Muscle layer of colon (tissue), 2 donors: ENCODE data around the gene TTC9C.
"Not testable (repeated sequence)": the region's sequence is repeated elsewhere in the genome, so short reads cannot be mapped to it uniquely, and the experiment has no call there.

Experiments used
- H3K27ac ChIP-seq: one replicate; pipeline ENCODE4 v1.7.0; 2013; ENCODE audit warnings: low read depth, mild to moderate bottlenecking, low read length, moderate library complexity
- H3K27me3 ChIP-seq, 2 donors: one replicate each; pipeline ENCODE4 v1.7.0; 2013; ENCODE audit warnings: low read length in 2 of 2, mild to moderate bottlenecking in 2 of 2; ENCODE audit not compliant: insufficient read depth in 2 of 2, control insufficient read depth in 1 of 2
- H3K36me3 ChIP-seq: one replicate; pipeline ENCODE4 v1.7.0; 2013; ENCODE audit warnings: mild to moderate bottlenecking, low read length; ENCODE audit not compliant: insufficient read depth
- H3K4me1 ChIP-seq: one replicate; pipeline ENCODE4 v1.7.0; 2013; ENCODE audit warnings: mild to moderate bottlenecking, low read length; ENCODE audit not compliant: insufficient read depth
- H3K4me3 ChIP-seq, 2 donors: one replicate each; pipeline ENCODE4 v1.7.0; 2013; ENCODE audit warnings: low read length in 2 of 2, low read depth in 1 of 2, mild to moderate bottlenecking in 1 of 2, moderate library complexity in 1 of 2
- H3K9ac ChIP-seq: one replicate; pipeline ENCODE4 v1.7.0; 2013; ENCODE audit warnings: low read length
- H3K9me3 ChIP-seq: one replicate; pipeline ENCODE4 v1.7.0; 2013; ENCODE audit warnings: mild to moderate bottlenecking, low read length
- donor health status: abdominal sarcoma.
- donor health status: Adenocarcinoma of cecum.

Gene TTC9C

GRCh38 chr11:62702246-62702645 is 26.0 kb upstream of the TTC9C start:
- Histone ChIP-seq H3K27ac (no peak overlapping the region), H3K27me3 (no peaks in the 10 kb centered on the region), H3K4me3 (no peak overlapping the region), H3K36me3 (no peaks in the 10 kb centered on the region), H3K9ac (no peak overlapping the region), H3K4me1 (peaks cover 18% of the 10 kb centered on the region), H3K9me3 (no peaks in the 10 kb centered on the region)

- H3K27me3 ChIP-seq, H3K27ac ChIP-seq, H3K36me3 ChIP-seq, H3K4me3 ChIP-seq, H3K9ac ChIP-seq, H3K9me3 ChIP-seq: not testable (repeated sequence)
- H3K4me1 ChIP-seq: peaks cover 27% of the 10 kb centered on the region
Measured at GRCh38 chr11:62703921-62704320, 24.4 kb upstream of the TTC9C start.

GRCh38 chr11:62705413-62705812 is 22.9 kb upstream of the TTC9C start:
- Histone ChIP-seq H3K9me3 (no peaks in the 10 kb centered on the region), H3K9ac (peak overlapping the region; percentile 92), H3K27ac (peak overlapping the region; percentile 94), H3K36me3 (no peaks in the 10 kb centered on the region), H3K27me3 (no peaks in the 10 kb centered on the region), H3K4me1 (peaks cover 36% of the 10 kb centered on the region), H3K4me3 (peak overlapping the region; percentile 43 to 88)

- H3K9ac ChIP-seq: peak overlapping the region; percentile 92
- peaks cover 1% of the 10 kb centered on the region for H3K36me3 ChIP-seq
- no peaks in the 10 kb centered on the region for H3K27me3 ChIP-seq
- H3K9me3 ChIP-seq: no peaks in the 10 kb centered on the region
- peak overlapping the region; percentile 43 to 88 for H3K4me3 ChIP-seq
- H3K27ac ChIP-seq: peak overlapping the region; percentile 94
- H3K4me1 ChIP-seq: peaks cover 37% of the 10 kb centered on the region
Measured at GRCh38 chr11:62705880-62706849, 22.1 kb upstream of the TTC9C start.

GRCh38 chr11:62706850-62707247 is 21.4 kb upstream of the TTC9C start:
- peak overlapping the region; percentile 14 for H3K9ac ChIP-seq
- H3K4me3 ChIP-seq: peak overlapping the region; percentile 43 to 88
- peaks cover 6% of the 10 kb centered on the region for H3K36me3 ChIP-seq
- H3K27me3 ChIP-seq: no peaks in the 10 kb centered on the region
- no peaks in the 10 kb centered on the region for H3K9me3 ChIP-seq
- H3K4me1 ChIP-seq: peaks cover 37% of the 10 kb centered on the region
- H3K27ac ChIP-seq: peak overlapping the region; percentile 86

- Histone ChIP-seq H3K9me3 (no peaks in the 10 kb centered on the region), H3K36me3 (peaks cover 9% of the 10 kb centered on the region), H3K27me3 (no peaks in the 10 kb centered on the region), H3K4me3 (peak within 1 kb of the TSS; percentile 51 to 90), H3K9ac (peak within 1 kb of the TSS; percentile 14), H3K4me1 (peaks cover 37% of the 10 kb centered on the region), H3K27ac (peak within 1 kb of the TSS; percentile 90)
Measured at GRCh38 chr11:62707277-62707861, 20.9 kb upstream of the TTC9C start, which contains the start of the genes BSCL2 and GNG3. TSS of gene BSCL2 (minus strand) at chr11:62707424. CDS start at chr11:62707195, 229 bp downstream. TSS of gene GNG3 (plus strand) at chr11:62707676. CDS start at chr11:62708296, 620 bp downstream.

- H3K27me3 ChIP-seq: no peaks in the 10 kb centered on the region
- peak overlapping the region; percentile 51 to 90 for H3K4me3 ChIP-seq
- H3K9me3 ChIP-seq: no peaks in the 10 kb centered on the region
- peaks cover 17% of the 10 kb centered on the region for H3K36me3 ChIP-seq
- peaks cover 37% of the 10 kb centered on the region for H3K4me1 ChIP-seq
- H3K9ac ChIP-seq: no peak overlapping the region
- peak overlapping the region; percentile 90 for H3K27ac ChIP-seq
Measured at GRCh38 chr11:62708392-62708791, 19.9 kb upstream of the TTC9C start.

- no peaks in the 10 kb centered on the region for H3K9me3 ChIP-seq
- H3K27ac ChIP-seq: peak overlapping the region; percentile 90
- H3K4me1 ChIP-seq: peaks cover 37% of the 10 kb centered on the region
- H3K4me3 ChIP-seq: peak overlapping the region; percentile 51 to 90
- no peaks in the 10 kb centered on the region for H3K27me3 ChIP-seq
- peak overlapping the region; percentile 79 for H3K9ac ChIP-seq
- H3K36me3 ChIP-seq: peaks cover 21% of the 10 kb centered on the region
Measured at GRCh38 chr11:62708793-62709192, 19.5 kb upstream of the TTC9C start.

GRCh38 chr11:62709247-62710000 is 18.9 kb upstream of the TTC9C start:
- Histone ChIP-seq H3K9me3 (no peaks in the 10 kb centered on the region), H3K4me3 (peak overlapping the region; percentile 51 to 90), H3K9ac (peak overlapping the region; percentile 79), H3K27ac (peak overlapping the region; percentile 90), H3K4me1 (peaks cover 37% of the 10 kb centered on the region), H3K36me3 (peaks cover 26% of the 10 kb centered on the region), H3K27me3 (no peaks in the 10 kb centered on the region)

GRCh38 chr11:62710001-62710345 is 18.3 kb upstream of the TTC9C start:
- Histone ChIP-seq H3K36me3 (peaks cover 30% of the 10 kb centered on the region), H3K4me1 (peaks cover 36% of the 10 kb centered on the region), H3K4me3 (peak overlapping the region; percentile 51 to 90), H3K27me3 (no peaks in the 10 kb centered on the region), H3K27ac (peak overlapping the region; percentile 90), H3K9ac (peak overlapping the region; percentile 79), H3K9me3 (no peaks in the 10 kb centered on the region)

GRCh38 chr11:62712276-62712812 is 15.9 kb upstream of the TTC9C start:
- H3K27me3 ChIP-seq: no peaks in the 10 kb centered on the region
- no peaks in the 10 kb centered on the region for H3K9me3 ChIP-seq
- H3K4me3 ChIP-seq: no peak overlapping the region
- no peak overlapping the region for H3K9ac ChIP-seq
- no peak overlapping the region for H3K27ac ChIP-seq
- H3K4me1 ChIP-seq: peaks cover 23% of the 10 kb centered on the region
- H3K36me3 ChIP-seq: peaks cover 53% of the 10 kb centered on the region
